HTERT RPE-1 (cell line): ENCODE results near the gene PDE2A.

Experiments used
- in situ Hi-C: fragments of 300-500 bp; cut with MboI; formaldehyde crosslinking; loops from 4 replicates; pipeline ENCODE4 v1.14.3; 2020; ENCODE audit warnings: low sequenced_read_pairs

Gene PDE2A

DNA sequence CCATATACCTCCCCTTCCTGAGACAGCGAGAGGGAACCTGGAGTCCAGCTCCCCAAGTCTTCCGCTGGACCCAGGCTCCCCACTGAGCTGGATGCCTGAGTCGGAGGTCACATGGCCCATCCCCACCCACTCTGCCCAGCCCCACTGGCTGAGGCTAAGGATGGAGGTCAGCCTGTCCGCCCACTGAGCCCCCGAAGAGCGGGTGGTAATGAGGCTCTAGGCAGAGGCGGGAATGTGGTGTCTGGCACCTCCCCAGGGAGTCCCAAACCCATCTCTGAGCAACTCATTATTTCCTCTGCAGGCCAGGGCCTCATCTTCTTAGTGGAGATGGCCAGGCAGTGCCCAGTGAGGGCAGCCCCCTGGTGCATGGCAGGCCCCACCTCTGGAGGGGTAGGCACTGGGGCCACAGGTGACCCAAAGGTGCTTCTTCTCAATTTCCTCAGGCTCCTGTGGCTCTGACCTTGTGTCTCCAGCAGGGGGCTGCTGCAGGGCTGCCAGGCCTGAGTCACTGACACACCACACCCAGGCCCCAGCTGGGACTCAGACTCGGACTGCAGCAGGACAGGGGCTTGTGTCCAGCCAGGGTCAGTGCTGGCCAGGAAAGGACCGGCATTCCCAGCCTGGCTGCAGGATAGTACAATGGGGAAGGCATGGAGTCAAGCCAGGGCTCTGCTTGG is 10.2 kb upstream of the PDE2A start:
- in situ Hi-C loops = no loop called here

DNA sequence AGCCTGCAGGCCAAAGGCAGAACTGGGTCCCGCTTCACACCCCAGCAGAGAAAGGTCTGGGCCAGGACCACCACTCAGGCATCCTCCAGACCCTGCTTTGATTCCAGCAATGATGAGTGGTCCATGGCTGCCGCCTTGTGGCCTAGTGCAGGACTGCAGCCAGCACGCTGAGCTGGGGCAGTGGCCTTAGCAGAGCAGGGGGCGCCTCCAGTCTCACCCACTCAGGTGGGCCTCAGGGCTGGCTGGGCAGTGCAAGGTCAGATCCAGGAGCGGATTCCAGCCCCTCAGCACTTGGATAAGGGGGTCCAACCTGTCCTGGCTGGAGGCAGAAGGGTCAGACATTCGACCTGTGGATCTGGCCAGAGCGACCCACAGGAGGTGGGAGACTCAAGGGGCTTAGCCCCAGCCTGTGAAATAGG is 9.6 kb upstream of the PDE2A start:
- in situ Hi-C loops = no loop called here

DNA sequence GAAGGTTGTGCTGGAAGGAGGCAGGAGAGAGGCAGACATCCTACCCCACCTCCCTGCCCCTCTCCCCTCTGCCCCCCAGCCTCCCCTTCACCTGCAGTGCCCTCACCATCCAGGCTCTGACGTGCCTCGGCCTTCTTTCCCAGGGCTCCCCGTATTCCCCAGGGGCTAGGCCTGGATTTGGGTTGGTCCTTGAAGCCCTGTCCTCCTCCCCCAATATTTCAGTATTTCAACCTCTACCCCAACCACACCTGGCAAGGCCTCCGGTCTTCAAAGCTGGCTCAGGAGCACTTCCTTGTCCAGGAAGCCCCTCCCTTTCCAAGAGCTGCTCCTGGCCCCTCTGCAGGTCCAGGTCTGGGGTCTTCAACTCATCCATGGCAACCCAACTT is 8.6 kb upstream of the PDE2A start:
- in situ Hi-C loops = no loop called here

DNA sequence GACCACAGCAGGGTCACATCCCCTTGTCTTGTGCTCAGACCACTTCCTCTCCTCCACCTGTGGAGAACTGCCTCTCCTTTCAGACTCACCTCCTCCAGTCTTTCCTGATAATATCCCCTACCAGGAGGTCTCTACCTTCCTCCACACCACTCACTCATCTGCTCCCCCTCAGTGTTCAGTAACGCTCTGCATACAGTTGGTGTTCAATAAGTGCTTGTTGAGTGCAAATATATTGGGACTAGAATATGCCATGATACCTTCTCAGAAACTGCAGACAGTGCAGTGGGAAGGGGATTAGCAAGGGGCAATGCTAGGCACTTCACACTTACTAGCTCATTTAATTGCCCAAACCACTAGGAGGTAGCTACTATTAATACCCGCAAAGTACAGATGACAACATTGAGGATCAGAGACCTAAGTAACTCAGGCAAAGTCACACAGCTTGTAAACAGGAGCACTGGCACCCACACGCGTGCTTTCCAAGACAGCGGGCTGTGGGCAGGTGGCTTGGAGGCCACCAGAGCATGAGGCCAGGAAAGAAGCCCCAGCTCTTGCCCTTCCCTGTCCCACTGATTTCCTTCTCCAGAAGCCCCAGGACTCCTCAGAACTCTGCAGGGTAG is 8.1 kb upstream of the PDE2A start:
- in situ Hi-C loops = no loop called here

DNA sequence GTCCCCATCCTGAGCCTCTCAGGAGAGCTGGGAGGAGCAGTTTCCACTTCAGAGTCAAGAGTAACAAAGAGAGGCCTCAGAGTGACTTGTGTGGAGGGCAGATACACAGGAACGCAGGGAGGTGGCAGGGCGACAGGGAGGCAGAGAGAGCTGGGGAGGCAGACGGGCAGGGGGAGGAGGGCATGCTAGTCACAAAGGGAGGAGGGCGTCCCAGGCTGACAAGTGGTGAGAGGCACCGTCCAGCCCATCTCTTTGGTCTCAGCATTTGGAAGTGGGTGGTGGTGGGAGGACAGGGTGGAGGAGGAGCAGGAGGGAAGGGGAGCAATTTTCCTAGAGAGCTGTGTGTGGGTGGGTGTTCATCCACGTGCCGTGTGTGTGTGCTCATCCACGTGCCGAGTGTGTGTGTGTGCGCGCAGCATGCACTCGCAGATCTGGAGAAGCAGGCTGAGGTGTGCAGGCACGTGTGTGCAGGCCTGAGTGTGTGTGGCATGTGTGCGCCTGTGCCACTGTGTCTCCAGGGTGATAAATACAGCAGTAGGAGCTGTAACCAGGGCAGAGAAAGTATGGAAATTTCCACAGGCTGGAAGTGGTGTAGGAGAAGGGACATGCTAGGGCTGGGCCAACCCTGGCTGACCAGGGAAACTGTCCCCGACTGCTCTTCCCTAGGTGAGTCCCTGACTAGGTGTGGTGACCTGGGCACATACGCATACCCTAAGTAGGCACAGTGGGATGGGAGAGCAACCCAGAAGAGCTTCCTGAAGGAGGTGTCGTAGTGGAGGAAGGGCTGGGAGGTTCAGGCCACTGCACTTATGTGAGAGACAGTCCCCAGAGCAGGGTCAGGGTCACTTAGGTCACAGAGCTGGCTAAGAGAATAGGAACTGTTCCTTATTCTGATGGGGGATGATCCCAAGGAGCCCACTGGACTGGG is 7.3 kb upstream of the PDE2A start:
- in situ Hi-C loops = no loop called here

DNA sequence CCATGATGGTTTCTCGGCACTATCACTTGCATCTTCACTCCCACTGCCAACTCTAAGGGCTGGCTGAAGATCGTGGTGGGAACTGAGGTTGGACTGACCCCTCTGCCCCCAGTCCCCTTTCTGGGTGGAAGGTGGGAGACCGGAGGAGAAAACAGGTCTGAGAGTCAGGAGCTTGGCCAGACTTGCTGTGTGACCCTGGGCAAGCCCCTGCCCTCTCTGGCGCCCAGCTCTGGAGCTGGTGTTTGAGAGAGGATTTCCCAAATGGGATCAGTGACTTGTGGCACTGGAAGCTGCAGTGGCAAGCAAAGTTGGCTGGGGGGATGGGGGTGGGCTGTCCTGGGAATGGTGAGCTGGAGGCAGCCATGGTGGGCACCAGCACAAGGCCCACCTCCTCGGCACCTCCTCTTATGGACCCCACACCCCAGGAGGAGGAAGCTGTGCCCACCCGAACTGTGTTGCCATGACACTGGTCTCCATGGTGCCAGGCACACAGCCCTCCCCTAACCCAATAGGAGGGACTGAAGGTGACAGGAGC is 6.5 kb upstream of the PDE2A start:
- in situ Hi-C loops = no loop called here

DNA sequence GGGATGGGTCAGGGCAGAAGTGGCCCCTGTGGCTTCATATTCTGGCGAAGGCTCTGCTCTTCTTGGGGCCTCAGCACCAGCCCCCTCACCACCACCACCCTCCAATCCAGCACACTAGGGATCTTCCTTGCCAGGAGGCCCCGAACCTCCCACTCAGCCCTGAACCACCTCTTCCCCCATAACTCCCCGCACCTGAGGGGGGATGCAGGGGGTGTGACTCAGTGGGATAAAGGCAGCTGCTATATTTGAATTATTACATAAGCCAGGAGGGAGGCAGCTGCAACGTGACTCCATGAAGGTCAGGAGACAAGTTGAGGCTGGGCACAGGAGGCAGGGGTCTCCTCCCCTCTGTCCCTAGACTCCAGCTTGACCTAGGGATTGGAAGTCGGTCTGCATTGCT is 5.6 kb upstream of the PDE2A start:
- in situ Hi-C loops = no loop called here

DNA sequence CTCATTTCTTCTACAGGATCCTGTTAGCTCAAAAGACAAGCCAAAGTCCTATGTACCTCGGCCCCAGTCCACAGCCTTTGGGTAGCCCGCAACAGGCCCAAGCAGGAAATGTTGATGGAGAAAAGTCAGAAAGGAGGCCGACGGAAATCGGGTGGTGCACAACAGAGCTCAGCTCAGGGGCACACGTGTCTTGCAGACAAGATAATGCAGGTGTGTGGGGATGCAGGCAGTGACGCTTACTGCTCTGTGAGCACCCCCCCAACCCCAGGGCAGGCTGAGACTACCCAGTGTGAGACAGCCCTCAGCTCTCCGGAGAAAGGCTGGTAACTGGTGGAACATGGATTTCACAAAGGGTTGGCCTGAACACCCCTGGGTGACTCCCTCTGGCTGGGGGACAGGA is 4.3 kb upstream of the PDE2A start:
- in situ Hi-C loops = no loop called here

DNA sequence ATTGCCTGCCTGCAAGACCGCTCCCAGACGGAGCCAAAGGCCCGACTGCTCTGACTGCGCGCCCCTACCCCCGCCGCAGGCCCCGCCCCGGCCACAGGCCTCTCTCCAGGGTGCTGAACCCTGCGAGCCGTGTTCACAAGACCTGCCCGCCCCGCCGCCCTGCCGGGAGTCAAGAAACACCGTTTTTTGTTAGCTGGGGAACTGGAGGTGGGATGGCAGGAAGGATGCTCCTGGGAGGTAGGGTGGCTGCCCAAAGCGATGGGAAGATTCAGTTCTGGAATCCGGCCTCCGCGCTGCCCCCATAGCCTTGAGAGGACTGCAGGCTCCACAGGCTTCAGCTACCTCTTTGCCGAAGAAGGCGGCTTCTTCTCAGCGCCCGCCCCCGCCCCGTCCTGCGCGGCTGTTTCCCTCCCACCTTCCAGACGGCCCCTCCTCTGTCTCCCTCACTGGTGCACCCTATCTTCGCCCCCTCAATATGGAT is 2.7 kb upstream of the PDE2A start:
- in situ Hi-C loops = no loop called here

DNA sequence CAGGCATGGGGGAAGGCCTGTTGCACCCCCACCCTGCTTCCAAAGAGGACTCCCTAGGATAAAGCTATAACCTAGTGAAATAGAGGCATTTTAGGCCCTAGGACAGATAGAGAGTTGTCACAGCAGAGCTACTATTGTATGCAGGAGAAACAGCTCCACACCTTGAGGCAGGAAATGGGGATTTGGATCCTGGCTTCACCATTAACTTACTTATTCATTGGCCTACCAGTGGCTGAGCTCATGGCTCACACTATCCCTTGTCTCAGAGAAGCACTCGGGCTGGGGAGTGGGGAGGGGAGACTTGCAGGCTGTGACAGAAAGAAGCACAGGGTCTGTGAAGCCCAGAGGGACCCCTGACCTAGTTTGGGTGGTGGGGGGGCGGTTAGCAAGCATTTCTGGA is 999 bp upstream of the PDE2A start:
- in situ Hi-C loops = no loop called here

DNA sequence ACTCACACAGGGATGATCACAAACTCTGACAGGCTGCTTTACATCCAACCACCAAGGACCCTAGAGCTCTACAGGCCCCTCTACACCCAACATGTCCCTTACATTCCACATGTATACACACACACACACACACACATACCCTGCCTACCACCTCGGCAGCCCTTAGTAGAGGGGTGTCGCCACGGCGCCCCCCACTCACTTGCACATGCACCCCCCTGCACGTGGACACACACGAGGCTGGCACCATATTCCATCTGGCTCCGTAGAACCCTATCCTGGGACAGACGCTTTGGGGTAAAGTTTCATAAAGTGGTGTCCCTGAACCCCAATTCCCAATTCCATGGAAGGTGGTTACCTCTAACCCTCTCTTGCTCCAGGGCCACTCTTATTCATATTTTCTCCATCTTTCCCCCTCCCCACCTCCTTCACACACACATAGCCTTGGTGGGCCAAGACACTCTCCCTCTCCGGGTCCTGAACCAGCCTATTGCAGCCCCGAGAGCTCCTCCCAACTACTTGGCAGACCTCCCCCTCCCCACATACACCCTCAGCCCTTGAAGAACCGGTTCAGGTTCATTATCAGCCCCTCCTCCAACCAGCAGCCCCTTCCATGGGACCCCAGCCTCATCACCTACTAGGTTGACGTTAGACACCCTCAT is 809 bp downstream of the PDE2A start:
- in situ Hi-C loops = no loop called here

DNA sequence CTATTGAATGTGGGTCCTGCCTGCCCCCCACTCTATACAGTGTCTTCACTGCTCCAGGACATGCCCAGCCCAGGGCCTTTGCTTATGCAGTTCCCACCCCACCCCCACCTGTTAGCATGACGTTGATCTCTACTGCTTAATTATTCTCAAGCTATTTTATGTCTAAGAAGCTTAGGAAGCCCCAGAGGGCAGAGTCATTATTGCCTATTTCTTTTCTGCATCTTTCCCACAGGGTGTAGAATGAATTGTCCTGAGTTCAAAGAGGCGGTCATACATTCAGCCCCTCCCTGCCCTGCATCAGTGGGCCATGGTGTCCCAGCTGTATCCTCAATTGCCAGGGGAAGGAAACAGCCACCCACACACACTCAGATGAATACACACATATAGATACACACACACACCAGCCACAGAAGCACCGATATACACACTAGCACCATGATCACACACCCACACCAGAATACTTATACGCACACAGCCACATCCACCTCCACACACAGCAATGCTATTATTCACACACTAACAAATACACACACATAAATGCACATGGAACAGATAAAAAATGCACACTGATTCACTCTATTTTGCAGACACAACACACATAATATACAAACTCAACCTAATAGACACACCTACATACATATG is 1.5 kb downstream of the PDE2A start:
- in situ Hi-C loops = no loop called here

DNA sequence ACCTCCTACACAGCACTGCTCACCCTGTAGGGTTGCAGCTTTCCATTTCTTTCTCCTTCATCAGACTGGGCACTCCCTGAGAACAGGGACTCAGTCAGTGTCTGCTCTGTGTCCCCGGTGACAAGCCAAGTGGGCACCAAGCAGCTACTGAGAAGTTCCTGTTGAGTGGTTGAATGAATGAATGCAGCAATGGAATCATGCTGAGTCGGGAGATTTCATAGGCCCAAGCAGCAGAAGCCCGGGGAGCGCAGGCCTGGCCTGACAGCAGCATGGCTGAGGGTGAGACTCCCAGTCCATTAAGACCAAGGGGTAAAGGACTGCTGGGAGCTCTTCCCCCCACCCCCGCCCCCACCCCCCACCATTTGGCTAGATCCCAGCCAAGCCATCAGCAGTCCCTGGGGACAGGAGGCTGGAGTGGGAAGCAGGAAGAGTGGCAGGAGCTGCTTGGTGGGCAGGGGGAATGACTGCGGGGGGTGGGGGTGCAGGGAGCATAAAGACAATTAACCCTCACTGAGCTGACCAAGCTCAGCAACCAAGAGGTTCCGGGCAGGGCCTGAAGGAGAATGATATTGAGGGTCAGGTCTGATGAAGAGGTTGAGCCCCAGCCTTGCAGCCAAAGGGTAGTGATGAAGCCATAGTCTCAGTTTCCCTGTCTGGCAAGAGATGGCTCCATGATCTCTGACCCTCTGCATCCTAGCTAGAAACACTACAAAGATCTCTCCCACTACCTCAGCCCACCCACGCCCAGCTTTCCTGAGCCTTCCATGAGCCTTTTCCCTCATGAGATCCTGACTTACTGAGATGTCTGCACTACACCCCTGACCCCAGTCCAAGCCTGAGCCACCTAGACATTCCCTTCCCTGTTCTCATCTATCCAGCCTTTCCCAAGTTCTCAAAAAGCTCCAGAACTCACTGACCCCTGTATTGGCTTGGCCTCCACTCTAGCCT is 2.8 kb downstream of the PDE2A start:
- in situ Hi-C loops = no loop called here

DNA sequence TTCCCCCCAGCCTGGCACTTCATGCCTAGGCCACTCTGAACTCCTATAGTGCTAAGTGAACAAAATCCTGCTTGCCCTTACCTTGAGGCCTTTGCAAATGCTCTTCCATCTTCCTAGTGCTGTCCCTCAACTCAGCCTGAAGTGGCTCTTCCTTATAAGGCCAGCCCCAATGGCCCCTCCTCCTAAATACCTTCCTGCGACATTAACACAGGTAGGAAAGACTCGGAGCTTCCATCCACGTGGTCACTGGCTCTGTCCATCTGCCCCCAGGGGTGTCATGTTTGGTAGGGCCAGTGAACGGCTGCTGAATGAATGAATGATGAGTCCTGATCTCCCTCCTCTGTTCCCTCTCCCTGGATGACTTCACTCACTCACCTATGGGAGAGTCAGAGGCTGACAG is 4.2 kb downstream of the PDE2A start:
- in situ Hi-C loops = no loop called here

DNA sequence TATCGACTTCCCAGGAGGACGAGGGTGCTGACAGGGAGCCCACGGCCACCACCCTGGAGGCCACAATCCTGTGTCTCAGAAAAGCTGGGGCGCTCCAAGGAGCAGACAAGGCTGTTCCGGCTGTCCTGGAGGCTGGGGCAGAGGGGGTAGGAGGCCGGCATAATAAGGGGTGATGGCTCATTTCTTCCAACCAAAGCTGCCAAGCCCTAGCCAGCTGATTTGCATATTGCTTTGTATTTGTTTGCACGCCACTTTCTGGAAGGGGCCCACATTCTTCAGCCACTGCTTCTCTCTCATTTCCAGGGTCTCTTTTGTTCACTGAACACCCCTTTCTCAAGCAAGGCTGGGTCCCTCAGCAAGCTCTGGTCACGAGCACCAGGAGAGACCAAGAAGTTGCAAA is 4.7 kb downstream of the PDE2A start:
- in situ Hi-C loops = no loop called here

DNA sequence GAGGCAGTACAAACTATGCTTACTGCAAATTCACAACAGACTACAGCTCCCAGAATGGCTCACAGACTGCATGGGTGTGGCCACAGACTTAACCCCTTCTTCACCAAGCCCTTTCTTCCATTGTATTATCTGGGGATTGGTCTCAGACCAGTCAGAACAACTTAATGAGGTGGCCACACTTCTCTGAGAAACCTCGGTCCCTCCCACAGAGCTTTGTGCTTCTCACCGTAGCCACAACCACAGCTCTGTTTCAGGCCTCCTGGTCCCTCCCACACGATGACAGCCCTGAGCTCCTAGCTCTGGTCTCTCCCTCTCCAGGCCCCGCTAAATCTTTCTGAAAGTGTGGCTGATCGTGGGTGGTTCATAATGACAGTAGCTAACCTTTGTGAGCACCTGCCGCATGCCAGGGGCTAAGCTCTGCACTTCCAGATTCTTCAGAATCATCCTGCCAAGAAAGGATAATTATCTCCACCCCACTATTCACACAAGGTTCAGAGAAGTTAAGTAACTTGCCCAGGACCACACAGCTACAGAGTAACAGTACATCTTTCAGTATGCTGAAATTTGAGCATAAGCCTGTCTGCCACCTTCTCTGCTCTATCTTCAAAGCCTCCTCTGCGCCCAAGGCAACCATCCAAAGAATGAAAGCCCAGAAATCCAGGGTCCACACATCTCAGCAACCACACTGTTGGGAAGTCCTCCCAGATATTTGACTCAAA is 5.4 kb downstream of the PDE2A start:
- in situ Hi-C loops = no loop called here

DNA sequence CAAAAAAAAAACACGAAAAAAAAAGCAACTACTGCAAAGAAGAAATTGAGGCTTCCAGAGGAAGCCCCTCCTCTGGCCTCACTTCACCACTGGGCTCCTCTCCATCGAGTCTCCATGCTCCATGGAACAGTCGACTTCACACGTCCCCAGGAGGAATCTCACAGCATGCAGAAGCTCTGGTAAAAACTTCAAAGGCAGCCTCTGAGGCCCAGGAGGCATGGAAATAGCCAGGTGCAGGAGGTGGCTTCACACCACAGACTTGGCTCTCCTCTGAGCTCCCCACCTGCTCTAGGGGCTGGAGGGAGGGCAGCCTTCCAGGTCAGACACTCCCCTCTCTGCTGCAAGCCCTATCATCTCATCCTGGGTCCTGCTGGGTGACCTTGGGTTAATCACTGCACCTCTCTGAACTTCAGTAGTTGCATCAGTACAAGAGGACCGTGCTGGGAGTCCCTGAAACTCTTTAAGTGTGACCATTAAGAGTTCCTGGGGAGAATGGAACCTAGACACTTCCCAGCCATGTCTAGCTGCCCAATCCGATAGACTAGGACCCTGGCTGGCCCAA is 8.2 kb downstream of the PDE2A start:
- in situ Hi-C loops = no loop called here

DNA sequence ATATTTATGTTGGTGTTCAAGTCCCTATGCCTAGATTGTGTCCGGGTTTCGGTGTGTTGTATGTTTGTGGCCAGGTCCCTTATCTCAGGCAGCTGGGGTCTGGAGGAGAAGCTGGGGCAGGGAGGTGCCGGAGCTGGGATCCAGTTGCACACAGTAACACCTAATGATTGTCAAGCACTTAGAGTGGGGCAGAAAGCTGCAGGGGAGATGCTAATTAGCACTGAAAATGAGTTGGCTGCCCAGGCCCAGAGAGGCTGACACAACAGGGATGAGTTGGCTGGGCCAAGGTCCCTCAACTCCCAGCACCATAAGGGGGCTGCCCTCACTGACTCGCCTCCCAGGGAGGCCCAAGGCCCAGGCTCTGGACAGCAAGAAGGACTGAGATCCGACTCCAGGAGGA is 12.2 kb downstream of the PDE2A start:
- in situ Hi-C loops = no loop called here
